GM18858 (cell line): ENCODE results near the gene SPTSSB.

ENCODE experiments used
- ATAC-seq: cut with Tn5 transposase; IDR thresholded peaks from one replicate; pipeline ENCODE4 v1.9.1; 2021; ENCODE audit not compliant: unreplicated experiment

SPTSSB gene, protein sequence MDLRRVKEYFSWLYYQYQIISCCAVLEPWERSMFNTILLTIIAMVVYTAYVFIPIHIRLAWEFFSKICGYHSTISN

DNA sequence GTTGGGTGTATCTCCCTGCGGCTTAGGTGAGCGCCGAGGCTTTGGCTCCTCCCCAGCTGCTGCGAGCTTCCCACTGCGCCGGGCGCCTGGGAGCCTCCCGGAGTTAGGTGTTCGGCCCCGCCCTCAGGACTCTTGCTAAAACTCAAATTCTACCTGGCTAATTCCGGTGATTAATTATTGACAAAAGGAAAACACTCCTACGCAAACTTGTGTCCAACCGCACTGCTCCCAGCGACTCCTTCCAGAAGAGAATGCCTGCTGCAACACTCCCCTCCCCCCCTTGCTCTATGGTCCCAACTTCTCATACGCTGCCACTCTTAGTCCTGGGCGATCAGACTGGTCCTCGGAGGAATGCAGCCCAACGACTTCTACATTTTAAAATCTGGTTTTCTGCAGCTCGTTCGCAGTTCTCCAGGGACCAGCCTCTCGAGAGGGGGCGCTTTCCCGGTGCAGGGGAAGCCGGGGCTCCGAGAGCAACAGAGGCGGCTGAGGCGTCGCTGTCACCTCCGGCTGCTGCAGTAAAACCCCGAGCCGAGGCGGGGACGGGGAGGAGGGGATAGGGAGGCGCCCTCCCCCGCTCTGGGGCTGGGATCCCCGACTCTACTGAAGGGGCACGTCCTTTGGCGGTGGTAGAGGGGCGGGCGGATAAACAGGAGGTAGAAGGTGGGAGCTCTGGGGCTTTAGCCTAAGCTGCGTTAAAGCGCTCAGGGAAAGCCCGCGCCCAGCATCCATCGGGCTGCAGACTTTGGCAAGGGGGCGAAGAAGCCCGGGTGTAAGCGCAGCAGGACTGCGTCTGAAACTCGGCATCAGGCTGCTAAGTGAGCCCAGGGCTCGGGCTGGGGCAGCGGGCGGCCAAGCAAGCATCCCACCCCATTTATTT, at the start of gene SPTSSB:
Gene SPTSSB (minus strand): TSS at position 77 of the 880 bp plus-strand sequence. CDS start 25,194 bp downstream, outside the sequence.
- ATAC-seq, result no peak

DNA sequence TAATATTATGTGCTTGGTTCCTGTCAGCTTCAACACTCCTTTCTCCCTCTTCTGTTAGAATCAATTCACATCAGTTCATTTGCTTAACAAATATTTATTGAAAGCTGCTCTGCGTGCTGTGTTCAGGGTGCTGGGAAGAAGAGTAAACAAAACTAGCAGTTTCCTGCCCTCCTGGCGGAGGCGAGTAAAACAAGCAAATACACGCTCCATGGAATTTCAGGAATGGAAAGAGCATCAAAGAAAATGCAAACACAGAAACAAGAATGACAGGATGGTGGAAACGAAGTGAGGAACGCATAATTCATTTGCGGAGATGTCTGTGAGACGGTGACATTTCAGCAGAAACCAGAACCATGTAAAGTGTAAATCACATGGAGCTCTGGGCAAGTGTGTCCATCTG, 49.4 kb upstream of the SPTSSB start:
- no peak for ATAC-seq

DNA sequence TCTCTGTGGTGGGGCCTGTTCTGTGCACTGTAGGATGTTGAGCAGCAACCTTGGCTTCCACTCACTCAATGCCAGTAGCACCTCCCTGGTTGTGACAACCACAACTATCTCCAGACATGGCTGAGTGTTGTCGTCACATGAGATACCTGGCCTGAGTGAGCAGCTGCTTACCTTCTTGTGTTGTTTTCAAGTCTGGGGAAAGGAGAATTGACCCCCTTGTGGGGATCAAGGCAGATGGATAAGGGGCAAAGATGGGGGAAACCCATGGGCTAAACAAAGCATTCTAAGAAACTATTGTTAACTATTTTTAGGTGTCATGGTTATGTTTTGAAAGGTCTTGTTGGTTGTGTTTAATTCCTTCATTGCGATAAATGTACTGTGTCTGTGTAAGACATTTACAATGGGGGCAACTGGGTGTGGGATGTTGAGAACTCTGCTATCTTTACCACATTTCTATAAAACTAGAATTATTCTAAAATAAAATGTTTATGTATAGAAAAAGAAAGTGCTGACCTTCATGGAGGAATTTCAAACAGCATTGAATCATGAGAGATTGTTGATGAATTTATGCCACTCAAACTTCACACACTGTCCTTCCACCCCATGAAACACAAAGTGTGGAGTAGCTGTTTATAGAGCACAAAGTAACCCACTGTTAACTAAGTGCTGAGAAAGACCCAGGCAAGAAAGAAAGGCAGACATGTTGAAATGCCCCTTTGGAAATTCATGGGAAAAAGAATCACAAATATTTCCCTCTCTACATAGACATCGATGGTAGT, 48.4 kb upstream of the SPTSSB start:
- ATAC-seq, result no peak

DNA sequence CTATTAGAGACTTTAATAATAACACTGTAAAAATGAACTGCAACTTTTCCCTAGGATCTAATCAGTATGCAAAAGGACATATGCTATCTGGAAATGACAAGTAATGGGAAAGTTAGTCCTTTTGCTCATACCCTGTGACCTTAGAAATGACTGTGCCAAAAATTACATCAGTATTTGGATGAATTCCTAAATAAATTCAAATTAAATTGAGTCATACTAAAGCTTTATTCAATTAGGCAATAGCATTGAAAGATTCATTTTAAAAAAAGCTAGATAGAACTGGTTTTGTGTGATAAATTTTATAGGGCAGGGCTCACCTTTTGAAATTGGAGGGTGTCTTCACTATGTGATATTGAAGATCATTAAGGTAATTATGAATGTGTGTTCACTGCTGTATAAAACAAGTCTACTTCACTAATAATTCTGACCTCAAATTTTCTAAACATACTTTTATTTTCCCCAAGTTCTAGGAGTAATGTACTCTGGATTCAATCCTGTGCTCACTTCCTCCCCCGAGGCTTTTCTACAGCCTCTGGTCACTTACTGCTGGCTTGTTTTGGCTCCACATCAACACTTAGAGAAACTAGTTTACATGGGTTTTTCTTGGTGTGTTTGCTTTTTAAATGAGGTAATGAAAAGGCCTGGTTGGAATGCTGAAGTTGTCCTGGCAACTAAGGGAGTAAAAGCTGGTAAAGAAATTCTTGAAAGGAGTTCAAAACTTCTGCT, 44.4 kb upstream of the SPTSSB start:
- ATAC-seq, result no peak

DNA sequence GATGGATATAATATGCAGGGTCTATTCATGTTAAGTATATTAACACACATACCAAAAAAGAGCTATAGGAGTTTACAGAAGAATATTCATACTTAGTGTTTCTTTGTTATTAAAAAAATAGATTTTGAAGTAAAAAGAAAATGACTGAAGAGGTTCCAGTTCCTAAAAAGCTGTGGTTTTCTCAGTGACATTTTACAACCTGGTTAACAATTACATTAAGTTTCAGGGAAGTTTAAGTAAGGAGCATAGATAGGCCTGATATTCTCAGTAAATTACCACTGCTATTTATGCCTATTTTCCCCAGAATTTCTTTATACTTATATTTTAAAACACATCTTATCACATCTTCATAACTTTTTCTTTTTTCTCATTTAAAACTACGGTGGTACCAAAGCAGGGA, 43.6 kb upstream of the SPTSSB start:
- no peak for ATAC-seq

DNA sequence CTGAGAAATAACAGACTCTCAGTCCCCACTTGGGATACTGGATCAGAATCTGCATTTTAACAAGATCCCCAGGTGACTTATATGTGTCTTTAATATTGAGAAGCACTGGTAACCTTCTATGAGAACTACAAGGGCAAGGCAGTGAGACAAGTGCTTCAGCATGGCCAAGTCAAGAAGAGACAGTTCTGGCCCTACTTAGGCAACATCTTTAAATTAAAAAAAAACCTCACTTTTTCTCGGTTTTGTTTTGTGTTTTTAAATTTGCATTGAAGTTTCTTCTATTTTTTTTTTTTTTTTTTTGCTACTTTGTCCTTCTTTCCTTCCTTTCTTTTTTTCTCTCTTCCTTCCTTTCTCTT, 42.5 kb upstream of the SPTSSB start:
- no peak for ATAC-seq

DNA sequence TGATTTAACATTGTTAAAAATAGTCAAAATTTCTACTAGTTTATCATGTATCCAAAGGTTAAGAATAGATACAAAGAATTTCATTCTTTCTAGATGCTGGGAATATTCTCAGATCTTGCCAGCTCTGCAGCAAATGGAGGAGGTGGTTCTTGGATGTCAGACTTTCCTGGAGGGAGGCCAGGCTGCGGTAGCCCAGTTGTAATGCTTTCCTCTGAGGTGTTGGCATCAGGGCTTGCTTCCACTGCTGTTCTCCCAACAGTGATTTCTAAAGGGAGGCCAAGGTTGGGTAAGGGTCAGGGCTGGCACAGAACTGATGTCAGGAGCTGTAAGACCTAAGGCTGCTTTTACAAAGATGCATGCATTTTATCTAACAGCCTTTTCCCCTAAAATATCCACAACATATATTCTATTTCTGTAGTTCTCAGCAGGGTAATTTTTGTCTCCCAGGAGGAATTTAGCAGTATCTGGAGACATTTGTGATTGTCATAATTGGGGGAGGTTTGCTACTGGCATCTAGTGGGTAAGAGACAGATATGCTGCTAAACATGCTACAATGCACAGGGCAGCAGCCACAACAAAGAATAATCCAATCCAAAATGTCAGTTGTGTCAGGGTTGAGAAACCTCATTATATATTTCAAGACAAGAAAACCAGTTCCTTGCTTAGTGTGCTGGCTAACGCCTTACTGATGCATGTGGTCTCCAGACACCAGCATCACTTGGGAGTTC, 42.0 kb upstream of the SPTSSB start:
- ATAC-seq, result no peak

DNA sequence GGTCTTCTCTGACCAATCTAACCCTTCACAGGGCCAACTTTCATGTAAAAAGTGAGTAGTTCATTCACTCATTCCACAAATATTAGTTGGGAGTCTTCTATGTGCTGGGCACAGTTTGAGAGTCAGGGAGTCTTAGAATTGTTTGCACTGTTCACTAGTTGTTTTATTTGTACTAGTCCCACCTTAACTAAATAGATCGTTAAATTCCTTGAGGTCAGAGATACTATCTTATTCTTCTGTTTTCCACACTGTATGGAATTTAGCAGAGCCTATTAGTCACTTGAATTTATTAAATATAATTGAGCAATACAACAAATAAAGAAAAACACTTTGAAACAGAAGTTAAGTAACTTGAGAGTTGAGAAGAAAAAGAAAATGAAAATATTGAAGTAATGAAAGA, 40.8 kb upstream of the SPTSSB start:
- no peak for ATAC-seq

DNA sequence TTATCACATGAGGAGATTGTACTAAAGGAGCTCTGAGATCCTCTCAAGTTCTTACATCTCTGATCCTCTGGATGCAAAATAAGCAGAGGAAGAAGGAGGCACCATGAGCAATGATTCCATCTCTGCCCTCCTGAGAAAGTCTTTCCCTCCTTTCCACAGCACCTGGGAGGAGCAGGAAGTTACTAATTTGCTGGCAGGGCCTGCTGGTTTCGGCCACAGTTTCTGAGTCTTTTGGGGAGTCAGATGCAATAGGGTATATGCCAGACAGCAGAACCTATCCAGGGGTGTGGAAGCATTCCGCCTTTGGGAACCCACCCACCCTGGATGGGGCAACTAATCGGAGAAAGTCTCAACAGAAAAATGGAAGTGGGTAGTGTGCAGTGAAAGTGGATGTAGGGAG, 38.5 kb upstream of the SPTSSB start:
- no peak for ATAC-seq

DNA sequence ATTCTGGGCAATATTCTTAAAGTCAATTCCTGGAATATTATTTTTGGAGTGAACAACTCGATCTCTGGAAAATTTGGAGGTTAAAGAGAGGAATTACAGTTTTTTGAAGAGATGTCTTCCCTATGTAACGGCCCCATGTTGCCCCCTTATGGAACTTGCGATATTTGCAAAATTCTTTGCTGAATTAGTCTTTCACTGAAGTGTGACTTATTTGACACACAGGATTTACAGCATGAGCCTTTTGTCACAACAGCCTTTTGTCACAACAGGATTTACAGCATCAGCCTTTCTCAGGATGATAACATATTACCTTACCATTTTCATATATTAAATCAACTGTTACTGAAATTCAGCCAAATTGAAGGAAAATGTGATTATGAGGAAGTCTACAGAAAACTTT, 37.8 kb upstream of the SPTSSB start:
- peak; percentile 53 for ATAC-seq

DNA sequence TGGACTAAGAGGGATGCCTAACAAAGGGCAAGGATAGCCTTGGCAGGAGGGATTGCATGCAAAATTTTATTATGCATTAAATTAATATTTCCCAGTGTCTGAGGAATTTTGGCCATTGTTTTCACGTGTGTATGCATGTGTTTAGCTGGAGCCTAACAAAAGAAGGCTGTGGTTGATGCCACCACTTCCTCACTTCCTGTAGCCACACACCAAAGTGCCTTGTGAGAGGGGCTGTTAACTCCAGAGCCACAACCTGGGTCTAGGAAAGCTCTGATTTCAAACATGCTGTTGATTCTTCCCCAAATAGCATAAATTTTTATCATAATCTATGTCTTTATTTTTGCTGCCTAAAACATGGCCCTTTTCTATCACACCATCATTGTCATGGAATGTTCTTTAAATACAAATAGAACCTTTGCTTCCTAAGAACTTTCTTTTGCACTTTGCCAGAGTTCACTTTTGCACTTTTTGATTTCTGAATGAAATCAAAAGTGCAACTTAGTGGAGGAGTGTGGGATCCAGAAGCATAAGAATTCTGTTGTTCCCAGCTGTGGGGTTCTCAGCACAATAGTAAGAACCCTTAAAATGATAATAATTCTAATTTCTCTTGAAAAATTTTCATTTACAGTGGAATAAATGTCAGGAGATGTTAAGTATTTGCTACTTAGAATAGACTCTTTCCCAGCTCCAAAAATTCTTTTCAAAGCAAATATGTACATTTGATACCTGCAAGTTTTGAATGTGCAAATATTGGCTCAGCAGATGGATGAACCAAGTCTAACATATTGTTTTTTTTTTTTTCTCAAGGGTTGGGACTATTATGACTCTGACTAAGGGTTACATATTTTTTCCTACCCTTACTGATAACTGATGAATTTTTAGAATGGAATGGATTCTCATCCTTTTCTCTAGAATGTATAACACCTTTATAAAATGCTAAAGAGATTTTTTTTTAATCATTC, 35.6 kb upstream of the SPTSSB start:
- ATAC-seq, result no peak

DNA sequence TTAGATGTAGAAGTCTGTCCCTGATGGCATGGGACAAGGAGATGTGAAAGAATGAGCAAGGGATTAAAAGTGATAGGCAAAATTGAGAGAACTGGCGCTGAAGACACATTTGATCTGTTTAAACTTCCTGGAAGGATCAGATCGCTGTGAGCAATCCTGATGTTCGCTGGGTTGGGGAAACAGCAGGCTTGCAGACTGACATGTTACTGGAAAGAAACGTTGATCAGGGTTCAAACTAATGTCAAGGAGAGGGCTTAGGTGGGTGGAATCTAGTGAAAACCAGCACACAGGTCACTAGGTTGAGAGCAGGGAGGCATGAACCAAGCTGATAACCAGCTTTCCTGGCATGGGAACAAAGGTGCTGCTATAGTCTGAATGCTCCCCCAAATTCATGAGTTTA, 34.5 kb upstream of the SPTSSB start:
- ATAC-seq, result no peak

DNA sequence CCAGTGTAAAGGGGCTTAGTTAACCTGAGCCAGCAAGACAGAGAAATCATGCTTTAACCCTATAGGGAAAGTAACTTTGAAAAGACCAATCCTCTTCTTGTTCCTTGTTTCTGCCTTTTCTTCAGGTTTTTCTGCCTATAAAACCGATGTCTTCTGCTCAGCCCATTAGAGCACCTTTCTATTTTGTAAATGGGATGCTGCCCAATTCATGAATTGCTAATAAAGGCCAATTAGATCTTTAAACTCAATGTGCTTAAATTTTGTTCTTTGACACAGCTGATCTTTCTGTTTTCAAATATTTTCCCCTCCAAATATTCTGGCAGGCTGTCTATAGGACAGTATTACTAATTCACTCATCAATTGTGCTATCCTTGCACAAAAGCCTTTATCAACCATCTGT, 33.8 kb upstream of the SPTSSB start:
- ATAC-seq, result no peak

DNA sequence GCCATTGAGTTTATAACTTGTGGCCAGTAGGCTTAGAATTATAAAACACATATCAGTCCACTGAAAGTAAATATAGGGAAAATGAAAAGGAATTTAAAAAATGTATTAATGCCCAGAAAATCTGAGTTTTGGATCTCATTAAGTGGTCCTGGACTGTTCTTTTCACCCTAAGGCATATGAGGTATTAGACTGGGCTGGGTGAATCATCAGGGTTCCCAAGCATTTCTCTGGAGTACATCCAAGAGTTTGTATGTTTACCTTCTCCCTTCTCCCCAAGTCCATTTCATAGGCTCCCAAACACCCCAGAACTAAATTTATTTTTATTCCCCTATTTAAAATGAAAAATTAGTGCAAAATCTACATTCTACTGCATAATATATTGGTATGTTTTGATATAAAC, 31.9 kb upstream of the SPTSSB start:
- ATAC-seq, result no peak

DNA sequence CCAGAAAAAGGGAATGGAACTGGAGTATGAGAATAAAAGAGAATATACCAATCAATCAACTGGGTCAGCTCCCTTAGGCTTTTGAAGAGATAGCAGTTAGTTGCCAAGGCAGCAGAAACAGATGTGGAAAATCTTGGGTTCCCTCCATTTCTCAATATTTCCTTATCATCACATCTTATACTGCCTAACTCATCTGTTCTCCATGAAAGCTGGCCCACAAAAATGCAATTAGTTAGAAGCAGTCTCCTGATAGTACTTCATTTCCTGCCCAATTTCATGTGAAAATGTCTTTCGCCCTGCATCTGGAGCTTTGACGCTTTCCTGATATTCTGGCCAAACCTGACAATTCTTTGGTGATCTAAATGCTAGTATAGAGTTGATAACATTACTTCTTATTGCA, 30.1 kb upstream of the SPTSSB start:
- no peak for ATAC-seq

DNA sequence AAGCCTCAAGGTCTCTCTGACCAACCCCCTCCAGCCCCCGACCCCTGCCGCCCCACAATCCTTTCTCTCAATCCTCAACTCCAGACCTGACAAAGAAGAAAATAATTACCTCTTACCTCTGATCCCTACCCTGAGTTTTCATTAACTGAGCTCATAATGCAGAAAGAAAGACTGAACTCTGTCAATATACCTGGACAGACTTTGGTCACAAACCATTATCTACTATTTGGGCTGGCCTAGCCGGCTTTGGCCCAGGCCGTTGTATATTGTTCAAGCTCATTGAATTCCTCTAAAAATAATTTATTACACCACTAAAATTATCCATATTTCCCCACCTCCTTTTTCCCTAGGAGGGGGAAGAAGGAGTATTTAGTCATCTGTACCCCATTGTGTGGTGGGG, 29.3 kb upstream of the SPTSSB start:
- ATAC-seq, result no peak

DNA sequence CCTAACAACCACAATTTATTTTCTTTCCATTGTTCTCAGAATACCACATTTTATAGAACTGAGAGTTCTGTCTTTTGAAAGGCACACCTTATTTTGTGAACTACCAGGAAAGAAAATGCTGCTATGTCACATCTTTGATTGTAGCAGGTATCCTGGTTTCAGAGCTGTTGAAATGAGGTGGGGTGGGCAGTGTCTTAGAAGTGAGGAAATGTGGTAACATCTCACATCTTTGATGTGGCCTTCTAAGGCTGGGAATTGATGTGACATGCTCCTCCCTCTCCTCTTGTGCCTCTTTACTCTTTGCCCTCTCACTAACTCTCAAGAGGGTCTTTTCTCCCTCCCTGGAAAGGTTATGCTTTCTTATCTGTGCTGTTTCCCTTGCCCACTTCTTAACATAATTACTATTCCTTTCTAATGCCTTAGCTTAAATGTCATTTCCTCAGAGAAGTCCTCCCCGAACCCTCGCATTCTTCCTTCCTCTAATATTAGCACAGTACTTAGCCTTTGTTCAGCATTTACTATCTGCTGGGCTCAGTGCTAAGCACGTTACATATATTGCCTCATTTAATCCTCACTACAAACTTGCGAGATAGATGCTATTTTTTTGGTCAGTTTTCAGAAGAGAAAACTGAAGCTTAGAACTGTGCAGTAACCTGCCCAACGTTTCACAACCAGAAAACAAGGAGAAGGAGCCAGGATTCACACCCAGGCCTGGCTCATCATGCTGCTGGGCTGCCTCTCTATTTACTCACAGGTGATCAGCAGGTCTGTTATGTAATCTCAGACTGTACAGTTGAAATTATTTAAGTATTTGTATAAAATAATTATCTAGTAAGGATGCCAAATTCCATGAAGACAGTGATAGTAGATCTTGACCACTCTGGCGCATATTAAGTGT, 24.0 kb upstream of the SPTSSB start:
- ATAC-seq, result no peak

DNA sequence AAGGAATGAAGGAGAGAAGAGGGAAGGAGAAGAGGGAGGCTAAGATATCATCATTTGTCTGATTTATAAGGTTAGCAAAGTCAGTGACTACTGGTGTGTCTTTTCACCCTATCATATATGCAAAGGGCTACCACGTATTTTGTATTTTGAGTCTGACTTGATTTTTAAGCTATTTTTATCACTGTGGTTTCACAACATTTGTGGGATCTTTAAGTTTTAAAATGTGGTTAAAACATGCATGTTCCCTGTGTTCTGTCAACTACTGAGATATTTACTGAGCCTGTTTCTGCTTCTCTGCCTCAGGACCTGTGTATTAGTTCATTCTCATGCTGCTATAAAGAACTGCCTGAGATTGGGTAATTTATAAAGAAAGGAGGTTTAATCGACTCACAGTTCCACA, 22.5 kb upstream of the SPTSSB start:
- ATAC-seq, result no peak

DNA sequence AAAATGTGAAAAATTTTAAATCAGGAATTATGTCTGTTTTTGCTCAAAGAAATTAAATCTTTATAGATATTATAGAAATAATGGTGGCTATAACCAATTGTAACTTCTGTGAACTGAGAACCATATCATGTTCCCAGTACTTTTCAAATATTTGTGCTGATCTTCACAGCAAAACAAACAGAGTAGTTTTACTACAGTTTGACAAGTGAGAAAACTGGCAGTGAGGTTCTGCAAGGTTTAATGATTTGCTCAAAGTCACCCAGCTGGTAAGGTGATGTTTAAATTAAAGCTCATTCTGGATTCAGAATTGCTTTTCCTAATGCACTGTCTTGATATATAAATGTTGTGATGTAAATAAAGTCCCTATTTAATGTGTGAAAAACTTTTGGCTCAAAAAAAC, 22.0 kb upstream of the SPTSSB start:
- no peak for ATAC-seq
